ENCODE data around the gene OTUB2.

- TF ChIP-seq, protein P1, sequence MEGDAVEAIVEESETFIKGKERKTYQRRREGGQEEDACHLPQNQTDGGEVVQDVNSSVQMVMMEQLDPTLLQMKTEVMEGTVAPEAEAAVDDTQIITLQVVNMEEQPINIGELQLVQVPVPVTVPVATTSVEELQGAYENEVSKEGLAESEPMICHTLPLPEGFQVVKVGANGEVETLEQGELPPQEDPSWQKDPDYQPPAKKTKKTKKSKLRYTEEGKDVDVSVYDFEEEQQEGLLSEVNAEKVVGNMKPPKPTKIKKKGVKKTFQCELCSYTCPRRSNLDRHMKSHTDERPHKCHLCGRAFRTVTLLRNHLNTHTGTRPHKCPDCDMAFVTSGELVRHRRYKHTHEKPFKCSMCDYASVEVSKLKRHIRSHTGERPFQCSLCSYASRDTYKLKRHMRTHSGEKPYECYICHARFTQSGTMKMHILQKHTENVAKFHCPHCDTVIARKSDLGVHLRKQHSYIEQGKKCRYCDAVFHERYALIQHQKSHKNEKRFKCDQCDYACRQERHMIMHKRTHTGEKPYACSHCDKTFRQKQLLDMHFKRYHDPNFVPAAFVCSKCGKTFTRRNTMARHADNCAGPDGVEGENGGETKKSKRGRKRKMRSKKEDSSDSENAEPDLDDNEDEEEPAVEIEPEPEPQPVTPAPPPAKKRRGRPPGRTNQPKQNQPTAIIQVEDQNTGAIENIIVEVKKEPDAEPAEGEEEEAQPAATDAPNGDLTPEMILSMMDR (IDR thresholded peaks at IDR 0.05; ENCODE audit: borderline replicate concordance, extremely low read depth, low read length, poor library complexity, severe bottlenecking), result no peak
- TF ChIP-seq EZH2 (IDR thresholded peaks at IDR 0.05; ENCODE audit: borderline replicate concordance, low read depth, low read length, severe bottlenecking), result no peak
Observed at GRCh38 chr14:93996130-93996695, 29.9 kb upstream of the OTUB2 start.

Data from DND-41 (cell line).